NCI-H82 treated with DMSO at 0.1 percent for 48 hours (cell line): Measurements from ENCODE around the gene TPBGL.

Source experiments
- DNase-seq: peaks from one replicate; lab custom pipeline; 2025; ENCODE audit not compliant: unreplicated experiment; lab: John Stamatoyannopoulos, UW

TPBGL gene

DNA sequence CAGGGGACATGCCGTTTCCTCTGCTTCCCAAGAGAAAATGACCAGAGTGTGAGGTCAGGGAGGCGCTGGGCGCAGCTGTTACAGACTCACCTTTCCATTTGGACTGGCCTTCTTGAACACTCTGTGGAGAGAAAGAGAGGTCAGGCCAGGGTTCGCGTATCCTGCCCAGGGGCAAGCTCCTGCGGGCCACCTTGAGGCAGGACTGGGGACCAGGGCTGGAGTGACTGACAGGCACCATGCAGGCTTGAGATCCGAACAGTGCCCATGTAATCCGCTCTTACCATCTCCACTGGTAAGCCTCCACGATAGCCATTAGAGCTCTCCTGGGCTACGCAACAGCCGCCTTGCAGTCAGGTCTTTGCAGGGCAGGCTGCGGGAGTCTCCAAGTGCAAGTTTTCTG lies 49.3 kb downstream of the TPBGL start:
- no peak for DNase-seq

- no peak for DNase-seq
Measured at GRCh38 chr11:75291741-75292140, 51.2 kb downstream of the TPBGL start.

- no peak for DNase-seq
Measured at GRCh38 chr11:75292943-75293342, 52.4 kb downstream of the TPBGL start.
